Adipose tissue (tissue), 3 donors: ENCODE measurements around the gene MET. TPM values are rescaled to one million over a fixed set of nuclear protein-coding genes. Genes with fewer than 3 reads are reported as not detected.

Source experiments
- H3K27ac ChIP-seq: one replicate; pipeline ENCODE4 v1.5.1; 2013; ENCODE audit warnings: low read depth, low read length
- WGBS, 3 donors: extraction: QIAGEN DNeasy Blood & Tissue Kit; methylation state at CpG; one replicate each; pipeline ENCODE4 v1.1.7; 2013; 5-methylcytosine and 5-hydroxymethylcytosine counted together
- polyA plus RNA-seq, 3 donors: library from polyadenylated mRNA; stranded (reverse); fragments of 200-250 nt; gene quantifications; one replicate each; pipeline ENCODE4 v1.2.3, GENCODE V29; 2013
- donor health status: healthy with polysubstance abuse.
- donor health status: Bipolar disorder and iron deficiency.
- donor health status: healthy.

The MET gene
- polyA plus RNA-seq, 3 donors: 3.4 to 7.4 (median 5.3) TPM

DNA sequence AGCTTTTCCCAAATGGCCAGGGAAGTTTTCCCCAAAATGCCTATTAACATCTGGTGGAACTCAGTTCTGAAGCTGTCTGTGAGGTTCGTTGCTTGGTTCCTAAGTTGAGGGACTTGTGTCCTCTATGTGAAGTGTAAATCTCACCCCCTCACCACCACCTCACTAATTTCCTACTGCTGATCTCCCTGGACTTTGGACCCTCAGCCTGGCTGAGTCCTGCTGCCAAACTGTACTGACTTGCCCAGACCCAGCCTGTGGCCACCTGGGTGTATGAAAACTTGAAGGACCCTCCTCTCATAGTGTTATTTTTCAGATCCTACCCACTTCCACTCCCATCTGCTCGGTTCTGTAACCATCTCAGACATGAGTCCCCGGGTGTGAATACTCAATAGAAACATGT, 94.9 kb downstream of the MET start:
- 77 to 86% (median 78%) methylated on average over 3 of the region's 3 CpGs for WGBS, 3 donors
- H3K27ac ChIP-seq: no peak overlapping the region

DNA sequence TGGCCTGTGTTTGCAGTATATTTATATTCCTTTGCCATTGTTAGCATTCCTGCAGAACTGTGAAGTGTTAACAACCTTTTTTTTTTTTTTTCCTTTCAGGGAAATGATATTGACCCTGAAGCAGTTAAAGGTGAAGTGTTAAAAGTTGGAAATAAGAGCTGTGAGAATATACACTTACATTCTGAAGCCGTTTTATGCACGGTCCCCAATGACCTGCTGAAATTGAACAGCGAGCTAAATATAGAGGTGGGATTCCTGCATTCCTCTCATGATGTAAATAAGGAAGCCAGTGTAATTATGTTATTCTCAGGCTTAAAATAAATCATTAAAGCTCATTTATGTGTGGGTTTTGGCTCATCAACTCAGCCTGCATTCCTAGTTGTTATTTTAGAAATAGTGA, 97.5 kb downstream of the MET start:
- H3K27ac ChIP-seq: no peak overlapping the region
- WGBS, 3 donors: 64 to 72% (median 68%) methylated on average over 3 of the region's 3 CpGs

DNA sequence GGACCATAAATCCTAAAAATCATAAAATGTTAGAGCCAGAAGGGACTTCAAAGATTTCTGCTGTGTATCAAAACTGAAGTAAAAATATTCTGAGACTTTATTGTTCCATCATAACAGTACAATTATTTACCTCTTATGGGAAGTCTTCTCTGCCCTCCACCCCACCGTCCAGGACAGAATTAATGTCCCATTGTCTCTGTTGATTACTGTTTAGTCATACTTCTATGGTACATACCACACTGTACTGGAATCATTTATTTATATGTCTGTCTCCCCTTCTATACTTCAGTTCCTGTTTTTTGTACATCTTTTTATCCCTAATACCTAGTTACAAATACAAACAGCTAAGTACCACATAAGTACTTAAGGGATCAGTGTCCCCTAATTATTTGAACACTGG, 98.9 kb downstream of the MET start:
- WGBS, 3 donors: 53 to 85% (median 81%) methylated on average over 1 of the region's 1 CpG
- H3K27ac ChIP-seq: no peak overlapping the region

DNA sequence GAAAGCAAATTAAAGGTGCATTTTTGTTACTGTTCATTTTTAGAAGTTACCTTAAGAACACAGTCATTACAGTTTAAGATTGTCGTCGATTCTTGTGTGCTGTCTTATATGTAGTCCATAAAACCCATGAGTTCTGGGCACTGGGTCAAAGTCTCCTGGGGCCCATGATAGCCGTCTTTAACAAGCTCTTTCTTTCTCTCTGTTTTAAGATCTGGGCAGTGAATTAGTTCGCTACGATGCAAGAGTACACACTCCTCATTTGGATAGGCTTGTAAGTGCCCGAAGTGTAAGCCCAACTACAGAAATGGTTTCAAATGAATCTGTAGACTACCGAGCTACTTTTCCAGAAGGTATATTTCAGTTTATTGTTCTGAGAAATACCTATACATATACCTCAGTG, 99.6 kb downstream of the MET start:
- H3K27ac ChIP-seq: no peak overlapping the region
- 90 to 94% (median 92%) methylated on average over 7 of the region's 7 CpGs for WGBS, 3 donors

DNA sequence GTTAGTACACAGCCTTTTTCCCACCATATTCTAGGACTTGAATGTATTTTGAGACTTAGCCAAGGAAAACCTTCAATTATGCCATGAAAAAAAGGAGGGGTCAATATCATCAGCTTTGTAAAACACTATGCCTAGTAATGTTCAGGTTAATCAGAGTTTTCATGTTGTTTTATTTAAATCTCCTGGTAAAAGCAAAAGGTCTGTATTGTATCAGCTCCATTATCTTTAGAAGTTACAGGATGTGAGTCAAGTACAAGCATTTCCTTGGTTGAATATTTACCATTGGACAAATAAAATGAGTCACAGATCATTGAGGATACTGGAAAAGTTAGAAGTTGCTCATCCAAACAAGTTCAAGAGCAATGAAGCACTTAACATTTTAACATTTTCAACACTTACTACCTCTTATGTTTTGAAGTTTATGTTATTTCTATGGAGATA, 100.4 kb downstream of the MET start:
- H3K27ac ChIP-seq: no peak overlapping the region

DNA sequence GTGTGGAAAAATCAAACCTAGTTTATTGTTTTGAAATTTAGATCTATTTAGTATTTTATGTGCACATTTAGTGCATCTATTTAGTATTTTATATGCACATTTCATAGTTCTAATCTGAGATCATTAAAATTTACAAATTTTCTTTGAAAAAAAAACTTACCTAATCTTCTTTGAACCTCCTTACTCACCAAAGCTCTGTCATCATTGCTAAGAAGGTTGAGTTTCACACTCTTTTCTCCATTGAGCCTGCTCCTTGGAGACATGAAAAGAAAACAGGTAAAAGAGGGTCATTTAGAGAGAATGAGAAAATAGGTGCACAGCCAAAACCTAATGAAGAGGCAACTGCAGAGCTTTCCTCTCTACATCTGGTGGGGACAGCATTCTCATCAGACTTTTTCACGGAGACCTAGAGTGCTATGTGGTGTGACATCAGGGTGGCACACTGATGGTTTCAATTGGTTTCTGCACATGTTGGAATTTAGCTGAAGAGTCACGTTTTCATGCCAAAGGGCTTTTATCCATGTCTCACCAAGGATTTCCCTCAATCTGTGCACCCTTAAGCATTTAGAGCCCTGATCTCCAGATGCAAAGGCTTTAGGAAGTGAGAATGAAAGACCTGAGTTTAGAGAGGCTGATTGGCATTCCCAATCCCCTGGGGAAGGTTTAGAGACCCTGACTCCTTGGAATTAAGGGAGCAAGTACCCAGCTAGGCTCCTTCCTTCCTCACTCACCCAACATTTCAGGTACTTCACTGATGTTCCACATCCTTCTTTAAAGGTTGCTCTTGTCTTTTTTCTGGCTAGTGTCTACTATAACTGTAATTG, 101.1 kb downstream of the MET start:
- WGBS, 3 donors: 94 to 96% (median 95%) methylated on average over 2 of the region's 2 CpGs
- no peak overlapping the region for H3K27ac ChIP-seq

DNA sequence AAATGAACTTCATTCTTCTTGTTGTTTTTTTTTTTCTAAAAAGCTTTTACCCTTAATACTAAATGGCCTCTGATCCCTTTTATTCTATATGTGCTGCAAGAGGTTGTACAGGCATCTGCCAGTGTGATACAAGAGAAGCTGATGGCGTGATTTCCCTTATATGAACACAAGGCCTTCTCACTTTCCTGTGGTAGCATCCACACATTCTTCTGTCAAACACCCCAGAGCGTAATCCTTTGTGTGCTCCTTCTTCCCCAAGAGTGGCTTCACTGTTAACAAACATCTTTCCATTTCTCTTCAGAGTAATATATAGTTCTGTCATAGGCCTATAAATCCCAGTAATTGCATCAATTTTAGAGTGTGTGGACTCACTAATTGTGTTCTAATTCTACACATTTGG, 104.0 kb downstream of the MET start:
- 51 to 93% (median 68%) methylated on average over 2 of the region's 2 CpGs for WGBS, 3 donors
- H3K27ac ChIP-seq: no peak overlapping the region

DNA sequence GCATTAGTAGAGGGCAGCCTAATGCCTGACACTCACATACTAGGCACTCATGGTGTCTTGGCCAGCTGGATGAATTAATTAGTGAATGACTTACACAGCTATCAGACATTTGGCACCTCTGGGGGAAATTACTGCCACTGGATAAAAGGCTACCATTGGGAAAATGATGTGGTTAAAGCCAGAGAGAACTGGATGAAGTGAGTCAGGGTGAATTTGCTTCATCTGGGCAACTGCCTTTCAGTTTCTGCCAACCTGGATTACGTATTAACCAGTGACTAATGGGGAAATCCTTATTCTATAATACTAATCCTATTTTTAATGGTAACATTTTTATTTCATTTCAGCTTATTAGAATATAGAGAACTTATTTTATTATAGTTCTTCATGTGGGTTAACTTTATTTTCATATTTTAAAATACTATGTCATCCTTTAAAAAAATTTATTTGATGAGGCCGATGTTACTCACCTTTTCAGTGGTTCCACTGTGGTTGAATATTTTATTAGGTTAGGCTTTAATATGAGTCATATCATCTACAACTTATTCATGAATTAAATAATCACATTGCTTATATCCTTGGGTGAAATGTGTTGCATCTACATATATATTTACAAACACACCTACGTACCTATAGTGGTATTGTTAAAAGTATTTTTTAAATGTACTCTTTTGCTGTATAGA, 104.8 kb downstream of the MET start:
- 67 to 80% (median 79%) methylated on average over 3 of the region's 3 CpGs for WGBS, 3 donors
- H3K27ac ChIP-seq: no peak overlapping the region

DNA sequence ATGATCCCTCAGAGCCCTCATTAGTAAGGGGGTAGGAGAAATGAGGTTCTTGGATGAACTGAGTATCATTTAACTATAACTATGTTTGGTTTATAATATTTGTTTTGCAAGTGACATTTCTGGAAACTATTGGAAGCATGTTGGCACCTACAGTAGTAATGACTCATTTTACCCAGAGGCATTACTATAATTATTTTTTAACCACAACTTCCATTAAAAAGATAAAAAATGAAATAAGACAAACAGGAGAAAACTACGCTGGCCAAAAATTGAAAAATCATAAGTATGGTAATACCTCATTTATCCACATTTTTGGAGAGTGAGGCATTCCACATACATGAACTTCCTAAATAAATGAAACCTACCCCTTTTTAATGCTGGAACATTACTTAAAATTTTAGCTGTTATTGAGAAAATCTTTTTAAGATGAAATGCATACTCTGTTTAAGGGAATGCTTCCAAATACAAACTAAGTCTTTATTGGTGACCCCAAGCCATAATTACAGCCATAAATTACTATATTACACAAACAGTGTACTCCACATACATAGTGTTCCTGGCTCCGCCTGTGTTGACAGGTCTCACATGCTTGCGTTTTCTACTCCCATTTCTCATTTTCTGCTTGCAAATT, 105.8 kb downstream of the MET start:
- H3K27ac ChIP-seq: no peak overlapping the region
- 63 to 76% (median 63%) methylated on average over 3 of the region's 3 CpGs for WGBS, 3 donors

DNA sequence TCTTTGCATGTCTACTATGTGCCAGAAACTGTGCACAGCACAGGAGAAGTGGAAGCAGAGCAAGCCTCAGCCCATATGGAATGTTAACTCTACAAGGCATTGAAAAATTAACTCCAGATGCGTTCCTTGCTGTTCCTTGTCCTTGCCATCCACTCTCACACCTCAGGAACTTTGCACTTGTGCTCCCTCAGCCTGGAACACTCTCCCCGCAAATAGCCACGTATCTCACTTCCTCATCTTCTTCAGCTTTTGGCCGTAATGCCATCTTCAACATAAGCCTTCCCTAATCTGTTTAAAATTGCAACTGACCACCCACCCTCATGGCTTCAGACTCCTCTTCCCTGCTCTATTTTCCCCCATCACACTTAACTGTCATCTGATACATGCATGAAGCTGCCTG, 107.2 kb downstream of the MET start:
- H3K27ac ChIP-seq: no peak overlapping the region
- 77 to 96% (median 85%) methylated on average over 4 of the region's 4 CpGs for WGBS, 3 donors

DNA sequence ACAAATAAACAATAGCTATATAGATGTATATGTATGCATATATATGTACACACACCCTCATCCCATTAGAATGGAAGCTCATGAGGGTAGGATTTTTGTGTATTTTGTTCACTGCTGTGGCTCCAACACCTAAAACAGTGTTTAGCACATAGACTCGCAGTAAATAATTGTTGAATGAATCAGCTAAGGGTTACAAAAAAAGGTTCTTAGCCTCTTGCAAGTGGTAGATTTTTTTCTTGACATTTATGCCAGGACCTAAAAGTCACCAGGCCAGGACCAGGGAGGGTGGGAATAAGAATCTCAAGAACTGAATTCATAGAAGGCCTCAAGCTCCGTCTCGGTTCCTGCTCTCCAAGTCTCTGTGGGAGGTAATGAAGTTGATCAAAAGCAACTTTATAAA, 107.9 kb downstream of the MET start:
- WGBS, 3 donors: 42 to 85% (median 72%) methylated on average over 3 of the region's 3 CpGs
- no peak overlapping the region for H3K27ac ChIP-seq

DNA sequence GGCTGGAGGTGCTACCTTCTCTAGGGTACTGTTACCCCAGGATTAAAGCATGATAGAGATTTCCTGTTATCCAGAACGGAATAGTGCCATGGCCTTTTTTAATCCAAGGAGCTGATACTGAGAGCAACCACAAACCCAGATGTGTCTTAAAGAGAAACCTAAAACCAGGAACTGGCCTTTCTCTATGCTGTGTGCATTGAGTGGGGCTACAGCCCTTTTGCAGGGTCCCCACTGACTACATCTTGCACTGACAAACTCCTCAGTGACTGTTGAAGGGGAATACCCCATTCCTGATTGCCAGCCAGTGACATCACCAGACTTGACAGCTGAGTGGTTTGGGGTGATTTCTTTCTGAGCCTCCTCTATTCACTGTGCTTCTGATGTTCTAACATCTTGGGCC, 108.5 kb downstream of the MET start:
- H3K27ac ChIP-seq: no peak overlapping the region
- 30 to 61% (median 60%) methylated on average over 1 of the region's 1 CpG for WGBS, 3 donors

DNA sequence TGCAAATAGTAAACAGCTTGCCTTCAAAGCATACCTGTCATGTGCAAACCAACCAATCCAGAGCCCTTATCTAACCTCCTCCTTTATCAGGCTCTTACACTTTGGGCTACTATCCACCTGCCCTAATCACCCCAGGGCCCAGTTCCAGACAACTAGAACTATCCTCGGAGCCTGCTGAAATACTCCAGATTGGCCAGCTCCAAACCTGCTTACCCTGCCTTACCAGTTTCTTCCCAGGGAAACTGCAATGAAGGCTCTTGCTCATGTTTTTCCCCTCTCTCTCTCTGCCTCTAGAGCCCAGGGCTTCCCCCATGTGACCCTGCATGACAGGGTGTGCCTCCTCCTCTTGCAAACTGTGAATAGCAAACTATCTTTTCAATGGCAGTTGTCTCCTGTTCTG, 109.0 kb downstream of the MET start:
- H3K27ac ChIP-seq: no peak overlapping the region

DNA sequence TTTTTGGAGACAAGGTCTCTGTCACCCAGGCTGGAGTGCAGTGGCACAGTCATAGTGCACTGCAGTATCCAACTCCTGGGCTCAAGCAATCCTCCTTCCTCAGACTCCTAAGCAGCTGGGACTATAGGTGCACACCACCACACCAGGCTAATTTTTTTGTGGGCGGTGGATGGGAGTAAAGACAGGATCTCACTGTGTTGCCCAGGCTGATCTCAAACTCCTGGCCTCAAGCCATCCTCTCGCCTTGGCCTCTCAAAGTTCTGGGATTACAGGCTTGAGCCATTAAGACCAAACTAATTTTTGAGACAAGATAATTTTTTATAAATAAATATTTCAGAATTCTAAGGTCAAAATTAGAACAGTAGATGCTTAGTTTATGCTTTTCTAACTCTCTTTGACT, 109.6 kb downstream of the MET start:
- WGBS, 3 donors: 79 to 88% (median 87%) methylated on average over 2 of the region's 2 CpGs
- no peak overlapping the region for H3K27ac ChIP-seq

More for the DNA sequence above, 109.0 kb downstream of the MET start:
- 29 to 64% (median 50%) methylated on average over 1 of the region's 1 CpG for WGBS, 3 donors

DNA sequence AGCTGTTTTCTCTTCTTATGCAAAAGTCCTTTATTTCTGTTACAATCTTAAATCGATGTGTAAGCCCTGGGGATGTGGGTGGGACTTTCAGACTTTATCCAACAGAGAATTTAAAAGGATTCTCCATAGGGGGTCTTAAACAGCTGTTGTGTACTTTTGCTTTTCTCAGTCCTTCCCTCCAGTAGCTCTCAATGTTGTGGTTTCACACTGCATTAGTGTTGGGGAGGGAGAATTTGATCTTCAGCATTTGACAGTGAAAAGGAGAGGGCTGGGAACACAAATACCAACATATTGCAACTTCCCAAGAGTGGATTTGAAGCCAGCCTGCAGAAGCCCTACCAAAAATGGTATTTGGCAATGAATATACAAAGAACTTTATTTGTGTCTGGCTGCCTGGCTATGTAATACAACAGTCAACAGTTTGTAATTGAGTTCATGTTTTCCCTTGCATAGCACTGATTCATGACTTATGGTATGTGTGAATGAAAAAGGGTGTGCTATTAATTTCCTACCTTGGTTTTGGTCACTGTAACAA, 110.2 kb downstream of the MET start:
- WGBS, 3 donors: 15 to 40% (median 37%) methylated on average over 1 of the region's 1 CpG
- H3K27ac ChIP-seq: no peak overlapping the region

DNA sequence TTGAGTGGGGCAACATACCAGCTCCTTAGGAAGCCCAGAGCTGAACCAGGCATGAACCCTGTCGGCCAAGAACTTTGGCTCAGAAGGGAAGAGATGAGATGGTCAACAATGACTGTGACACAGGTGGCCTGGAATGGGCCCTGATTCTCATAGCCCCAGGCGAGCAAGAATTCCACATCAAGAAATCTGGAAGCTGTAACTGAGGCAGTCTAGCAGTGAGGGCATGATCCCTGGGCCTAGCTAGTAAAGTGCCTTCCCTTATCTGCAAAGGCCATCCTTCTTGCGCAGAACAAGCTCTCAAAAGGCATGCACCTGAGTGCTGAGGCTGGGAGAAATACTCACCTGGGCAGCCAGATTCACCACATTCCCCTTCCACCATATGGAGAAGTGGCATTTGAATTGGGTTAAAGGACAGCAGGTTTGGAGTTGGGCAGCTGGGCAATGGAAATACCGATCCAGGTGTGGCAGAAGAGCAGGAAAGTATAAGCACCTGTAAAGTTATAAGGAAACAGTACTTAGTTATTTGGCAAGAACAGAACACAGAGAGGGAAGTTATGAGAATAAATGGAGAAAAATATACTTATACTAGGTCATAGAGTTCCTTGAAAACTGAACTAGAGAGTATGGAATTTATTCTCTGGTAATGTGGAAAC, 111.8 kb downstream of the MET start:
- 93 to 99% (median 98%) methylated on average over 4 of the region's 4 CpGs for WGBS, 3 donors
- H3K27ac ChIP-seq: no peak overlapping the region

DNA sequence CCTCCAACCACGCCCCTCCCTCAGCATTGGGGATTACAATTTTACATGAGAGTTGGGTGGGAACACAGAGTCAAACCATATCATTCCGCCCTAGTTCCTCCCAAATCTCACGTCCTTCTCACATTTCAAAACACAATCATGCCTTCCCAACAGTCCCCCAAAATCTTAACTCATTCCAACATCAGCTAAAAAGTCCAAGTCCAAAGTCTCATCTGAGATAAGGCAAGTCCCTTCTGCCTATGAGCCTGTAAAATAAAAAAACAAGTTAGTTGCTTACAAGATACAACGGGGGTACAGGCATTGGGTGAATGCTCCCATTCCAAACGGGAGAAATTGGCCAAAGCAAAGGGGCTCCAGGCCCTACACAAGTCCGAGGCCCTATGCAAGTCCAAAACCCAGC, 112.7 kb downstream of the MET start:
- 93 to 96% (median 95%) methylated on average over 6 of the region's 6 CpGs for WGBS, 3 donors
- H3K27ac ChIP-seq: no peak overlapping the region

DNA sequence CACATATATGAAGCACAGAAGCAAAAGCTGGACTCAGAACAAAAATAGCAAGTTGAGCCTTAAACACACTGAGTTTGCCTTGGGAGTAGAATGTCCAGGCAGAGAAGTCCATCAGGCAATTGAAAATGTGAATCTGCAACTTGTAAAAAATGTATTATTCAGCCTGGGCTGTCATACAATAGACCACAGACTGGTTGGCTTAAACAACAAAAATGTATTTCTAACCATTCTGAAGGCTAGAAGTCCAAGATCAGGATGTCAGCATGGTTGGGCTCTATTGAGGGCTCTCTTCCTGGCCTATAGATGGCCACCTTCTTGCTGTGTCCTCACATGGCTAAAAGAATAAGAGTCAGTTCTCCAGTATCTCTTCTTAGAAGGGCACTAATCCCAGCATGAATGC, 113.8 kb downstream of the MET start:
- H3K27ac ChIP-seq: no peak overlapping the region
